GM18951 (cell line): Measurements from ENCODE around the gene NKX1-2.

Experiments used
- POLR2A ChIP-seq: IDR thresholded peaks from 4 replicates; pipeline ENCODE4 v1.6.1; 2011; ENCODE audit warnings: mild to moderate bottlenecking; ENCODE audit not compliant: insufficient read length, insufficient read depth; ENCODE audit errors: extremely low read depth
- in situ Hi-C: fragments of 300-500 bp; cut with MboI; formaldehyde crosslinking; loops from one replicate; pipeline ENCODE4 v1.12.0; 2022; ENCODE audit warnings: low sequenced_read_pairs, mixed read lengths, inconsistent platforms; ENCODE audit not compliant: unreplicated experiment

Gene NKX1-2

GRCh38 chr10:124425227-124425962 lies 24.4 kb downstream of the NKX1-2 start:
- in situ Hi-C loops = no loop called here
- TF ChIP-seq POLR2A = no peak

GRCh38 chr10:124423813-124424212 lies 26.0 kb downstream of the NKX1-2 start:
- in situ Hi-C loops = no loop called here
- no peak for TF ChIP-seq POLR2A

- no peak for TF ChIP-seq POLR2A
- in situ Hi-C loops = no loop called here
Observed at GRCh38 chr10:124422742-124423141, 27.1 kb downstream of the NKX1-2 start.

GRCh38 chr10:124420254-124420653 lies 29.6 kb downstream of the NKX1-2 start:
- in situ Hi-C loops = no loop called here
- no peak for TF ChIP-seq POLR2A

GRCh38 chr10:124419635-124420034 lies 30.2 kb downstream of the NKX1-2 start:
- in situ Hi-C loops = no loop called here
- TF ChIP-seq POLR2A = no peak

GRCh38 chr10:124418726-124419501 lies 30.9 kb downstream of the NKX1-2 start, which contains the start of gene OAT:
Gene OAT, minus strand, starts transcription at chr10:124418923. Its CDS starts 6,752 bp downstream, at chr10:124412171.
- in situ Hi-C loops = no loop called here
- TF ChIP-seq POLR2A = peak; percentile 73

- no peak for TF ChIP-seq POLR2A
- in situ Hi-C loops = no loop called here
Observed at GRCh38 chr10:124417895-124418725, 31.7 kb downstream of the NKX1-2 start.

- no peak for TF ChIP-seq POLR2A
- in situ Hi-C loops = no loop called here
Observed at GRCh38 chr10:124416733-124417132, 33.1 kb downstream of the NKX1-2 start.

- in situ Hi-C loops = no loop called here
- TF ChIP-seq POLR2A = no peak
Observed at GRCh38 chr10:124415210-124415609, 34.6 kb downstream of the NKX1-2 start.

GRCh38 chr10:124414076-124414475 lies 35.8 kb downstream of the NKX1-2 start:
- no peak for TF ChIP-seq POLR2A
- in situ Hi-C loops = no loop called here

- in situ Hi-C loops = no loop called here
- TF ChIP-seq POLR2A = no peak
Observed at GRCh38 chr10:124409696-124410095, 40.1 kb downstream of the NKX1-2 start.

- in situ Hi-C loops = no loop called here
- TF ChIP-seq POLR2A = no peak
Observed at GRCh38 chr10:124408357-124408756, 41.5 kb downstream of the NKX1-2 start.

- in situ Hi-C loops = no loop called here
- TF ChIP-seq POLR2A = no peak
Observed at GRCh38 chr10:124407456-124407855, 42.4 kb downstream of the NKX1-2 start.
